ENCODE results near the gene GZMM.

GZMM gene

GRCh38 chr19:590396-590745 is 46.5 kb downstream of the GZMM start:
- H3K4me3 ChIP-seq (ENCODE audit: low read length), result no peak overlapping the region
- TF ChIP-seq, protein P1, sequence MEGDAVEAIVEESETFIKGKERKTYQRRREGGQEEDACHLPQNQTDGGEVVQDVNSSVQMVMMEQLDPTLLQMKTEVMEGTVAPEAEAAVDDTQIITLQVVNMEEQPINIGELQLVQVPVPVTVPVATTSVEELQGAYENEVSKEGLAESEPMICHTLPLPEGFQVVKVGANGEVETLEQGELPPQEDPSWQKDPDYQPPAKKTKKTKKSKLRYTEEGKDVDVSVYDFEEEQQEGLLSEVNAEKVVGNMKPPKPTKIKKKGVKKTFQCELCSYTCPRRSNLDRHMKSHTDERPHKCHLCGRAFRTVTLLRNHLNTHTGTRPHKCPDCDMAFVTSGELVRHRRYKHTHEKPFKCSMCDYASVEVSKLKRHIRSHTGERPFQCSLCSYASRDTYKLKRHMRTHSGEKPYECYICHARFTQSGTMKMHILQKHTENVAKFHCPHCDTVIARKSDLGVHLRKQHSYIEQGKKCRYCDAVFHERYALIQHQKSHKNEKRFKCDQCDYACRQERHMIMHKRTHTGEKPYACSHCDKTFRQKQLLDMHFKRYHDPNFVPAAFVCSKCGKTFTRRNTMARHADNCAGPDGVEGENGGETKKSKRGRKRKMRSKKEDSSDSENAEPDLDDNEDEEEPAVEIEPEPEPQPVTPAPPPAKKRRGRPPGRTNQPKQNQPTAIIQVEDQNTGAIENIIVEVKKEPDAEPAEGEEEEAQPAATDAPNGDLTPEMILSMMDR (IDR thresholded peaks at IDR 0.05; ENCODE audit: insufficient read depth, low read depth, low read length, missing control alignments), result no peak
- peak; percentile 59 for DNase-seq (ENCODE audit: low read depth)

DNA sequence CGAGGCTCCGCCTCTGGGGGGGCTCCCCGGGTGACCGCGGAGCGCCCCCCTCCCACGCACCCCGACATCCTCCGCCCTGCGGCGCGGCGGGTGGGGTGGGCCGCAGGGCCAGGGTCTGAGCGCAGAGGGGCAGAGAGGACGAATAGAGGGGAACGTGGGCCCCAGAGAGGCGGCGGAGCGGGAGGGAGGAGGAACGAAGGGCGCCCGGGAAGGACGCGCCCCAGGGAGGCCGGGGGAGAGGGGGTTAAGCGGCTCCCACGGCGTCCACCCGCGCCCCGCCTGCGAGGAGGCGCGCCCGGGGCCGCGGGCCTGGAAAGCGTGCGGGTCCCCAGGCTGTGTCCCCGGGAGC is 46.9 kb downstream of the GZMM start:
- DNase-seq (ENCODE audit: low read depth), result no peak
- TF ChIP-seq, protein P1 (IDR thresholded peaks at IDR 0.05; ENCODE audit: insufficient read depth, low read depth, low read length, missing control alignments), result no peak
- H3K4me3 ChIP-seq (ENCODE audit: low read length), result no peak overlapping the region

DNA sequence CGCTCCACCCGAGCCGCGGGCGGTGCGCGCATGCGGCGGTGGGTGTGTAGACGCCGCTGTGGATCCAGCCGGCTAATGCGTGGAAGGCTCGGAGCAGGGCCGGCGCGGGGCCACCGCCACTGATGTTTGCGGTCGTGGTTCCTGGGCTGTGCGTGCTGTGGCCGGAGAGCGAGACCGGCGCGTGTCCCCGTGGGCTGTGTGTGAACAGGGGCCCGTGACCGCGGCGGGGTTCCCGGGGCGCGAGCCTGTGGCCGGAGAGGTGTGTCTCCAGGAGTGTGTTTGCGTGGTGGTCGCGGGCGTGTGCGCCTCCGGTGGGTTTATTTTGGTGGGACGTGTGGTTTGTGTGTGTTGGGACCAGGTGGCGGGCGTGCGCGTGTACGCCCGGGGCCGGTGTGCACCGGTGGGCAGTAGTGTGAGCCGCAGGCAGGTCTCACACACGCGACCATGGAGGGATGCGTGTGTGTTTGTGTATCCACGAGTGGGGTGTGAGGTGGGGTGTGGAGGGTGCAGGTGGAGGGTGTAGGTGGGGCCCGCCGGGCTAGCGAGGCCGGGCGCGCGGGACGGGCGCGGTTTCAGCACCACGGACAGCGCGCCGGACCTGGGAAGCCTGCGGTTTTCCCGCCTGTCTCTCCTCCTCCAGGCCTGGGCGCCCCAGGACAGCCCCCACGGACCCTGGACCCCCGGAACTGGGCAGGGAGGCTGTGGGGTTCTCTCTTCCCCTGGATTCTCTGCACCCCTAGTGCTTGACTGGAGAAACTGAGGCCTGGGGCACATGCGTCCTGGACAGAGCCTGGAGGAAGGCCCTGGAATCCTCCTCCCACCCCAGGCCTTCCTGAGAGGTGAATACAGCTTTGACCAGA is 47.5 kb downstream of the GZMM start:
- H3K4me3 ChIP-seq (ENCODE audit: low read length), result no peak overlapping the region
- DNase-seq (ENCODE audit: low read depth), result peak; percentile 54
- TF ChIP-seq, protein P1 (IDR thresholded peaks at IDR 0.05; ENCODE audit: insufficient read depth, low read depth, low read length, missing control alignments), result no peak

- TF ChIP-seq, protein P1 (IDR thresholded peaks at IDR 0.05; ENCODE audit: insufficient read depth, low read depth, low read length, missing control alignments), result no peak
- H3K4me3 ChIP-seq (ENCODE audit: low read length), result no peak overlapping the region
- DNase-seq (ENCODE audit: low read depth), result no peak
Measured at GRCh38 chr19:592101-592500, 48.2 kb downstream of the GZMM start.

GRCh38 chr19:593055-593454 is 49.2 kb downstream of the GZMM start:
- TF ChIP-seq, protein P1 (IDR thresholded peaks at IDR 0.05; ENCODE audit: insufficient read depth, low read depth, low read length, missing control alignments), result no peak
- no peak overlapping the region for H3K4me3 ChIP-seq (ENCODE audit: low read length)
- DNase-seq (ENCODE audit: low read depth), result no peak

- DNase-seq (ENCODE audit: low read depth), result no peak
- H3K4me3 ChIP-seq (ENCODE audit: low read length), result no peak overlapping the region
- TF ChIP-seq, protein P1 (IDR thresholded peaks at IDR 0.05; ENCODE audit: insufficient read depth, low read depth, low read length, missing control alignments), result no peak
Measured at GRCh38 chr19:593505-593904, 49.7 kb downstream of the GZMM start.
